GM20431 (cell line): Measurements from ENCODE around the gene RAB5IF.

ENCODE experiments used
- in situ Hi-C: fragments of 300-500 bp; cut with MseI, MboI; formaldehyde crosslinking; loops from one replicate; pipeline ENCODE4 v1.15.0; 2020; ENCODE audit warnings: low sequenced_read_pairs; ENCODE audit not compliant: unreplicated experiment

RAB5IF gene

GRCh38 chr20:36655004-36655403 lies 49.4 kb downstream of the RAB5IF start:
- in situ Hi-C loops: no loop called here

GRCh38 chr20:36656733-36657132 lies 51.2 kb downstream of the RAB5IF start:
- in situ Hi-C loops: no loop called here

GRCh38 chr20:36658300-36658699 lies 52.7 kb downstream of the RAB5IF start:
- in situ Hi-C loops: no loop called here
